Nephron (organoid): ENCODE results near the gene AMN.

Experiments used
- H3K27ac Mint-ChIP-seq, 3 experiments: 2 replicates each; pipeline ENCODE4 v1.8.0; 2020; ENCODE audit warnings: mixed read lengths in 3 of 3, mild to moderate bottlenecking in 2 of 3, moderate library complexity in 1 of 3
- H3K27me3 Mint-ChIP-seq: 2 replicates; pipeline ENCODE4 v1.8.0; 2021; ENCODE audit warnings: low read depth, mild to moderate bottlenecking, moderate library complexity, mixed read lengths
- H3K36me3 Mint-ChIP-seq: 2 replicates; pipeline ENCODE4 v1.8.0; 2020; ENCODE audit warnings: low read depth, mixed read lengths
- H3K4me1 Mint-ChIP-seq: 2 replicates; pipeline ENCODE4 v1.8.0; 2020; ENCODE audit warnings: mixed read lengths
- H3K4me3 Mint-ChIP-seq, 3 experiments: 2 replicates each; pipeline ENCODE4 v1.8.0; 2020; ENCODE audit warnings: mild to moderate bottlenecking in 3 of 3, mixed read lengths in 3 of 3, moderate library complexity in 2 of 3
- H3K9me3 Mint-ChIP-seq: 2 replicates; pipeline ENCODE4 v1.8.0; 2020; ENCODE audit warnings: mixed read lengths
- CTCF ChIP-seq, 3 experiments: fragments of 200-600 bp; sonication (generic); IDR thresholded peaks; one replicate each; pipeline ENCODE4 v1.5.0; 2021; ENCODE audit warnings: antibody characterized with exemption in 3 of 3; ENCODE audit not compliant: unreplicated experiment in 3 of 3

AMN gene

GRCh38 chr14:102970496-102970895 is 48.0 kb downstream of the AMN start:
- Mint-ChIP-seq H3K4me3 (no peak overlapping the region), H3K36me3 (peaks cover 80% of the 10 kb centered on the region), H3K27ac (no peak overlapping the region), H3K4me1 (peaks cover 5% of the 10 kb centered on the region), H3K27me3 (no peaks in the 10 kb centered on the region), H3K9me3 (no peaks in the 10 kb centered on the region)
- no peak for TF ChIP-seq CTCF (IDR thresholded peaks at IDR 0.05; ENCODE audit: unreplicated experiment in 3 of 3)

- TF ChIP-seq CTCF (IDR thresholded peaks at IDR 0.05; ENCODE audit: unreplicated experiment in 3 of 3): no peak
- Mint-ChIP-seq H3K9me3 (no peaks in the 10 kb centered on the region), H3K4me3 (no peak overlapping the region), H3K36me3 (peaks cover 79% of the 10 kb centered on the region), H3K27me3 (no peaks in the 10 kb centered on the region), H3K4me1 (peaks cover 5% of the 10 kb centered on the region), H3K27ac (no peak overlapping the region)
These were observed 48.9 kb downstream of the AMN start for GRCh38 chr14:102971314-102971713.

- Mint-ChIP-seq H3K27ac (no peak overlapping the region), H3K4me1 (peaks cover 5% of the 10 kb centered on the region), H3K9me3 (no peaks in the 10 kb centered on the region), H3K4me3 (no peak overlapping the region), H3K27me3 (no peaks in the 10 kb centered on the region), H3K36me3 (peaks cover 76% of the 10 kb centered on the region)
- no peak for TF ChIP-seq CTCF (IDR thresholded peaks at IDR 0.05; ENCODE audit: unreplicated experiment in 3 of 3)
These were observed 49.6 kb downstream of the AMN start for GRCh38 chr14:102971836-102972606.

DNA sequence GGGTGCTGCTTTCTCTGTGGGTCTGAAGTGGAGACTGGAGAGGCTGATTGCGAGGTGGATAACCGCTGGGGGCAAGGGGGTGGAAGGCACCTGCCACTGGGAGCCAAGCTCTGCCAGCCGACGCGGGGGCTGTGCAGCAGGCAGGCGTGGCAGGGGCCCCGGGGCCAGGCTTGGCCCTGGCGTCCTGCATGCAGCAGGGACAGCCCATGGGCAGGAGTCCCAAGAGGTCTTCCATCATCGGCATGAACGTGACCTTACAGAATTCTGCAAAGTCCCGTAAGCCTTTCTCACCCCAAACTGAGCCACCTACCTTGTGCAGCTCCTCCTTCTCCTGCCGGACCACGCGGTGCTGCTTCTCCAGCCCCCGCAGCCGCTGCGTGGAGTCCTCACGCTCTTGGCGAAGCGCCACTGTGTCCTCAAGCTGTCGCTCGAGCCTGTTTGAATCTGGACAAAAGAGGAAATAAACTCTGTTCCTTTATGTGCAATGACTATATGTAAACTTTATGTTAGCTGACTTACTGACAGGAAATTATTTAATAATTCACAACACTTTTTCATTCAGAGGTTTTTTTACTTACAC is 51.3 kb downstream of the AMN start:
- no peaks in the 10 kb centered on the region for H3K4me1 Mint-ChIP-seq
- no peaks in the 10 kb centered on the region for H3K27me3 Mint-ChIP-seq
- H3K27ac Mint-ChIP-seq: no peak overlapping the region
- no peak overlapping the region for H3K4me3 Mint-ChIP-seq
- H3K36me3 Mint-ChIP-seq: peaks cover 66% of the 10 kb centered on the region
- no peaks in the 10 kb centered on the region for H3K9me3 Mint-ChIP-seq
- no peak for TF ChIP-seq CTCF (IDR thresholded peaks at IDR 0.05; ENCODE audit: unreplicated experiment in 3 of 3)

DNA sequence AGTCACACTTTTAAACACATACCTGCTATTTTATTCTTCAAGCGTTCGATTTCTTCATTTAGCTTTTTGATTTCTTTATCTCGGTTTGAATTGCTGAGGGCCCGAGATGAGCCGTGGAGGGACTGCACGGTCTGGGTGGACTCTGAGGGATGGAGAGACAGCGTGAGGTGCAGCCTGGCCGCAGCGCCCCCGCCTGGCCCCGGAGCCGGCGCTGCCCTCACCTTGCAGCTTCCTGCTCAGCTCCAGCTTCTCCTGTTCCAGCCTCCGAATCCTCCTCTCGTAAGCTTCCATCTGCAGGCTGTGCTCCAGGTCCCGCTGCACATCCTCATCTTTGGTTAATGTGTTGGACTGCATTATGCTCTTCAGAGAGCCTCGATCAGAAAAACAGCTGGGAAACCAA is 53.2 kb downstream of the AMN start:
- Mint-ChIP-seq H3K27ac (no peak overlapping the region), H3K36me3 (peaks cover 60% of the 10 kb centered on the region), H3K9me3 (no peaks in the 10 kb centered on the region), H3K4me1 (no peaks in the 10 kb centered on the region), H3K4me3 (no peak overlapping the region), H3K27me3 (no peaks in the 10 kb centered on the region)
- TF ChIP-seq CTCF (IDR thresholded peaks at IDR 0.05; ENCODE audit: unreplicated experiment in 3 of 3): no peak

DNA sequence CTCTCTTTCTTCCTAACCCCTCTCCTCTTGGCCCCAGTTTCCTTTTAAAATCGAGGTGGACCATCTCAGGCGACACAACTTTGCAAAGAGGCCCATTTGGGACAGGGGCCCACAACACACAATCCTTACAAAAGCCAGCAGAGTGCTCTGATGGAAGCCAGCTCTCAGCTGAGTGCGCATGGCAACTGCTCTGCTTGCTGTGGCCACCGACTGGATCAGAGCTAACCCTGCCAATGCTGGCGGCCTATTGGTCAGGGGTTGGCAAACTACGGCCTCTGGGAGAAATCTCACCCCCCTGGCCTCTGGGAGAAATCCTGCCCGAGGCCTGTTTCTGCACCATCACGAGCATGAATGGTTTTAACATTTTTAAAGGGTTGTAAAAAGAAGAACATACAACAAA is 55.0 kb downstream of the AMN start:
- no peaks in the 10 kb centered on the region for H3K4me1 Mint-ChIP-seq
- H3K27me3 Mint-ChIP-seq: no peaks in the 10 kb centered on the region
- no peak for TF ChIP-seq CTCF (IDR thresholded peaks at IDR 0.05; ENCODE audit: unreplicated experiment in 3 of 3)
- peaks cover 61% of the 10 kb centered on the region for H3K36me3 Mint-ChIP-seq
- no peaks in the 10 kb centered on the region for H3K9me3 Mint-ChIP-seq
- no peak overlapping the region for H3K27ac Mint-ChIP-seq
- no peak overlapping the region for H3K4me3 Mint-ChIP-seq
